GM19023 (cell line): ENCODE data around the gene TNK2.
A peak's percentile ranks its signal among the peaks of the same experiment; 100 is the strongest.
"Not testable (repeated sequence)": the region's sequence is repeated elsewhere in the genome, so short reads cannot be mapped to it uniquely, and the experiment has no call there.

ENCODE experiments used
- ATAC-seq: cut with Tn5 transposase; IDR thresholded peaks from one replicate; pipeline ENCODE4 v1.9.1; 2021; ENCODE audit warnings: mild to moderate bottlenecking, moderate library complexity; ENCODE audit not compliant: unreplicated experiment

The TNK2 gene

GRCh38 chr3:195918176-195918575 is 9.8 kb upstream of the TNK2 start:
- ATAC-seq, result no peak

GRCh38 chr3:195916991-195917390 is 8.6 kb upstream of the TNK2 start:
- no peak for ATAC-seq

- ATAC-seq, result no peak
Measured at GRCh38 chr3:195916291-195916690, 7.9 kb upstream of the TNK2 start.

GRCh38 chr3:195914648-195915473 is 6.5 kb upstream of the TNK2 start:
- peak; percentile 87 for ATAC-seq

- ATAC-seq, result not testable (repeated sequence)
Measured at GRCh38 chr3:195914146-195914545, 5.8 kb upstream of the TNK2 start.

GRCh38 chr3:195913382-195913781 is 5.0 kb upstream of the TNK2 start:
- no peak for ATAC-seq

- no peak for ATAC-seq
Measured at GRCh38 chr3:195911946-195912270, 3.6 kb upstream of the TNK2 start.

- no peak for ATAC-seq
Measured at GRCh38 chr3:195911041-195911945, 2.9 kb upstream of the TNK2 start.

GRCh38 chr3:195910499-195910845 is 2.1 kb upstream of the TNK2 start:
- no peak for ATAC-seq

- ATAC-seq, result peak; percentile 45
Measured at GRCh38 chr3:195909644-195910498, 1.5 kb upstream of the TNK2 start.

GRCh38 chr3:195908694-195909581 is 587 bp upstream of the TNK2 start:
- ATAC-seq, result peak; percentile 19

GRCh38 chr3:195907684-195907933 is 742 bp downstream of the TNK2 start:
- peak; percentile 25 for ATAC-seq

GRCh38 chr3:195906865-195907683 is 1.3 kb downstream of the TNK2 start:
- no peak for ATAC-seq

GRCh38 chr3:195905970-195906864 is 2.1 kb downstream of the TNK2 start:
- no peak for ATAC-seq

GRCh38 chr3:195904368-195904767 is 4.0 kb downstream of the TNK2 start:
- ATAC-seq, result no peak

- no peak for ATAC-seq
Measured at GRCh38 chr3:195903950-195904290, 4.4 kb downstream of the TNK2 start.

GRCh38 chr3:195902634-195903033 is 5.7 kb downstream of the TNK2 start:
- not testable (repeated sequence) for ATAC-seq

GRCh38 chr3:195901836-195902585 is 6.3 kb downstream of the TNK2 start:
- not testable (repeated sequence) for ATAC-seq
